ENCODE data around the gene TBX6.

GRCh38 chr16:30115238-30115637 is 23.5 kb upstream of the TBX6 start:
- TF ChIP-seq, protein P1, sequence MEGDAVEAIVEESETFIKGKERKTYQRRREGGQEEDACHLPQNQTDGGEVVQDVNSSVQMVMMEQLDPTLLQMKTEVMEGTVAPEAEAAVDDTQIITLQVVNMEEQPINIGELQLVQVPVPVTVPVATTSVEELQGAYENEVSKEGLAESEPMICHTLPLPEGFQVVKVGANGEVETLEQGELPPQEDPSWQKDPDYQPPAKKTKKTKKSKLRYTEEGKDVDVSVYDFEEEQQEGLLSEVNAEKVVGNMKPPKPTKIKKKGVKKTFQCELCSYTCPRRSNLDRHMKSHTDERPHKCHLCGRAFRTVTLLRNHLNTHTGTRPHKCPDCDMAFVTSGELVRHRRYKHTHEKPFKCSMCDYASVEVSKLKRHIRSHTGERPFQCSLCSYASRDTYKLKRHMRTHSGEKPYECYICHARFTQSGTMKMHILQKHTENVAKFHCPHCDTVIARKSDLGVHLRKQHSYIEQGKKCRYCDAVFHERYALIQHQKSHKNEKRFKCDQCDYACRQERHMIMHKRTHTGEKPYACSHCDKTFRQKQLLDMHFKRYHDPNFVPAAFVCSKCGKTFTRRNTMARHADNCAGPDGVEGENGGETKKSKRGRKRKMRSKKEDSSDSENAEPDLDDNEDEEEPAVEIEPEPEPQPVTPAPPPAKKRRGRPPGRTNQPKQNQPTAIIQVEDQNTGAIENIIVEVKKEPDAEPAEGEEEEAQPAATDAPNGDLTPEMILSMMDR (IDR thresholded peaks at IDR 0.05): no peak
- no peak for TF ChIP-seq POLR2AphosphoS5 (IDR thresholded peaks at IDR 0.05; ENCODE audit: low read depth, low read length)
- TF ChIP-seq, protein P2, sequence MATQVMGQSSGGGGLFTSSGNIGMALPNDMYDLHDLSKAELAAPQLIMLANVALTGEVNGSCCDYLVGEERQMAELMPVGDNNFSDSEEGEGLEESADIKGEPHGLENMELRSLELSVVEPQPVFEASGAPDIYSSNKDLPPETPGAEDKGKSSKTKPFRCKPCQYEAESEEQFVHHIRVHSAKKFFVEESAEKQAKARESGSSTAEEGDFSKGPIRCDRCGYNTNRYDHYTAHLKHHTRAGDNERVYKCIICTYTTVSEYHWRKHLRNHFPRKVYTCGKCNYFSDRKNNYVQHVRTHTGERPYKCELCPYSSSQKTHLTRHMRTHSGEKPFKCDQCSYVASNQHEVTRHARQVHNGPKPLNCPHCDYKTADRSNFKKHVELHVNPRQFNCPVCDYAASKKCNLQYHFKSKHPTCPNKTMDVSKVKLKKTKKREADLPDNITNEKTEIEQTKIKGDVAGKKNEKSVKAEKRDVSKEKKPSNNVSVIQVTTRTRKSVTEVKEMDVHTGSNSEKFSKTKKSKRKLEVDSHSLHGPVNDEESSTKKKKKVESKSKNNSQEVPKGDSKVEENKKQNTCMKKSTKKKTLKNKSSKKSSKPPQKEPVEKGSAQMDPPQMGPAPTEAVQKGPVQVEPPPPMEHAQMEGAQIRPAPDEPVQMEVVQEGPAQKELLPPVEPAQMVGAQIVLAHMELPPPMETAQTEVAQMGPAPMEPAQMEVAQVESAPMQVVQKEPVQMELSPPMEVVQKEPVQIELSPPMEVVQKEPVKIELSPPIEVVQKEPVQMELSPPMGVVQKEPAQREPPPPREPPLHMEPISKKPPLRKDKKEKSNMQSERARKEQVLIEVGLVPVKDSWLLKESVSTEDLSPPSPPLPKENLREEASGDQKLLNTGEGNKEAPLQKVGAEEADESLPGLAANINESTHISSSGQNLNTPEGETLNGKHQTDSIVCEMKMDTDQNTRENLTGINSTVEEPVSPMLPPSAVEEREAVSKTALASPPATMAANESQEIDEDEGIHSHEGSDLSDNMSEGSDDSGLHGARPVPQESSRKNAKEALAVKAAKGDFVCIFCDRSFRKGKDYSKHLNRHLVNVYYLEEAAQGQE (IDR thresholded peaks at IDR 0.05; ENCODE audit: insufficient read depth in 1 of 2, low read depth in 2 of 2, low read length in 1 of 2): no peak
